Measurements from ENCODE around the gene PXDN.

The PXDN gene

DNA sequence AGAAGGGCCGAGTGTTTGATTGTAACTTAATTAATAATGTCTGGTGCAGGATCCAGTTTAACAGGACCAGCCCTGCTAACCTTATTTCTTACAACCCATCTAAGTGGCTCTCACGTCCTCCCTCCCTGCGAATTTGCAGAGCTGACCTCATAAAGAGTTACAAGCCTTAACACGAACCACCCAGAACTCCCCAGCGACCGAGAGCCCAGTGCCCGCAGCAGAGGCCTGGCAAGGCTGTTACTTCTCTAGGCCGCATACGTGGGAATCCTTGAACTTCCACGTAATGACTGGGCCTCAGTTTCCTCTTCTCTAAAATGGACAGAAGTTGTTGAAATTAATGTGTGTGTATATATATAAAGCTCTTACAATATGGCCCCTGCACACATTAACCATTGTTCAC is 55.5 kb downstream of the PXDN start:
- Histone ChIP-seq H3K36me3 (peaks cover 20% of the 10 kb centered on the region), H3K27ac (no peak overlapping the region), H3K9me3 (ENCODE audit: severe bottlenecking) (no peaks in the 10 kb centered on the region), H3K27me3 (ENCODE audit: insufficient read depth, low read depth, severe bottlenecking) (no peaks in the 10 kb centered on the region), H3K4me3 (ENCODE audit: low read depth, low read length) (no peak overlapping the region)
- no peak for DNase-seq
- TF ChIP-seq, protein P1, sequence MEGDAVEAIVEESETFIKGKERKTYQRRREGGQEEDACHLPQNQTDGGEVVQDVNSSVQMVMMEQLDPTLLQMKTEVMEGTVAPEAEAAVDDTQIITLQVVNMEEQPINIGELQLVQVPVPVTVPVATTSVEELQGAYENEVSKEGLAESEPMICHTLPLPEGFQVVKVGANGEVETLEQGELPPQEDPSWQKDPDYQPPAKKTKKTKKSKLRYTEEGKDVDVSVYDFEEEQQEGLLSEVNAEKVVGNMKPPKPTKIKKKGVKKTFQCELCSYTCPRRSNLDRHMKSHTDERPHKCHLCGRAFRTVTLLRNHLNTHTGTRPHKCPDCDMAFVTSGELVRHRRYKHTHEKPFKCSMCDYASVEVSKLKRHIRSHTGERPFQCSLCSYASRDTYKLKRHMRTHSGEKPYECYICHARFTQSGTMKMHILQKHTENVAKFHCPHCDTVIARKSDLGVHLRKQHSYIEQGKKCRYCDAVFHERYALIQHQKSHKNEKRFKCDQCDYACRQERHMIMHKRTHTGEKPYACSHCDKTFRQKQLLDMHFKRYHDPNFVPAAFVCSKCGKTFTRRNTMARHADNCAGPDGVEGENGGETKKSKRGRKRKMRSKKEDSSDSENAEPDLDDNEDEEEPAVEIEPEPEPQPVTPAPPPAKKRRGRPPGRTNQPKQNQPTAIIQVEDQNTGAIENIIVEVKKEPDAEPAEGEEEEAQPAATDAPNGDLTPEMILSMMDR (IDR thresholded peaks at IDR 0.05; ENCODE audit: low read depth, low read length): no peak

DNA sequence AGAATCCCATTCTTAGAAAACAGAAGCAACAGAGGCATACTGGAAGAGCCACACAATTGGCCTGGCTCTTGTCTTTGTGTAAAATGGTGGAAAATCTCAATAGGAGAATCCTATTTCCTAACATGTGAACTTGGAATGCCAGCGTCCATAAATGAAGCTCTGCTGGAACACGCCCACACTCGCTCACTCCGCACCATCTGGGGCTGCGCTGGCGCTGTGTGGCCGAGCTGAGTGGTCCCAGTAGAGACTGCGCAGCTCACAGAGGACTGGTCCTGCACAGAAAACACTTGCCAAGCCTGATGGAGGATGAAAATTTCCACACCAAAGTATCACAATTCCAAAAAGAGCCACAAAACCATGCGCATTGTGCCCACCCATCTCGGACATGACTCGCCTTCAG is 56.2 kb downstream of the PXDN start:
- no peaks in the 10 kb centered on the region for H3K27me3 ChIP-seq (ENCODE audit: insufficient read depth, low read depth, severe bottlenecking)
- peaks cover 20% of the 10 kb centered on the region for H3K36me3 ChIP-seq
- TF ChIP-seq, protein P1 (IDR thresholded peaks at IDR 0.05; ENCODE audit: low read depth, low read length): no peak
- DNase-seq: no peak
- H3K9me3 ChIP-seq (ENCODE audit: severe bottlenecking): no peaks in the 10 kb centered on the region
- no peak overlapping the region for H3K4me3 ChIP-seq (ENCODE audit: low read depth, low read length)
- no peak overlapping the region for H3K27ac ChIP-seq

DNA sequence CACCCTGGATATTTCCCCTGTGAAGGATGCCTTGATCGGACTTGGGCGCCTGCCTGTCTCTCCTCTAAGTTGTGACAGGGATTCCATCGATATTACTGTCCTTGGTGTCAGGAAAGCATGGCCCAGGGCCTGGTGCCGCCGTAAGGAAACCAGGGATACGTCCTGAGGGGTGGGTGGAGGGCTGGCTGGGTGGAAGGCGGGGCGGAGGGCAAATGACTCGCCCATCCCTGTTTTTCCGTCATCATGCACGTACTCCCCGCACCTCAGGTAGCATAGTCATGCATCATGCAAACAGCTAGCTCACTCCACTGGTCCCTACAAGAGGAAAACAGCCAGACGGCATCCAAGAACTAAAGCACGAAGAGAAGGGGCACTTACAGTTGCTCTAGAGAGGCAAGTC is 57.1 kb downstream of the PXDN start:
- Histone ChIP-seq H3K36me3 (peaks cover 20% of the 10 kb centered on the region), H3K27me3 (ENCODE audit: insufficient read depth, low read depth, severe bottlenecking) (no peaks in the 10 kb centered on the region), H3K27ac (no peak overlapping the region), H3K4me3 (ENCODE audit: low read depth, low read length) (no peak overlapping the region), H3K9me3 (ENCODE audit: severe bottlenecking) (no peaks in the 10 kb centered on the region)
- no peak for DNase-seq
- TF ChIP-seq, protein P1 (IDR thresholded peaks at IDR 0.05; ENCODE audit: low read depth, low read length): no peak

DNA sequence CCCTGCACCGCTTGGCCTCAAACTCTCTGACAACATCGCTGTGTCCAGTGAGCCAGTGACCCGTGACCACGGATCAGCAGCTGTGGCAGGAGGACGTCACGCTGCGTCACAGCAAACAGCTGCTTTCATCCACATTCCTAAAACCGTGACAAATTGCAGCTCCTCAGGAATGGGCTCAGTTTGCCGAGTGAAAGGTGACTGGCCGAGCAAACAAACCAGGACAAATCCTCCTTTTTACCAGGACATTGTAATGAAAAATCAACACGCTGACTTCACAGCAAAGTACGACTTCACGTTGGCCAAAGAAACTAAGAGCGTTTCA is 57.6 kb downstream of the PXDN start:
- Histone ChIP-seq H3K36me3 (peaks cover 20% of the 10 kb centered on the region), H3K27ac (no peak overlapping the region), H3K4me3 (ENCODE audit: low read depth, low read length) (no peak overlapping the region), H3K27me3 (ENCODE audit: insufficient read depth, low read depth, severe bottlenecking) (no peaks in the 10 kb centered on the region), H3K9me3 (ENCODE audit: severe bottlenecking) (no peaks in the 10 kb centered on the region)
- TF ChIP-seq, protein P1 (IDR thresholded peaks at IDR 0.05; ENCODE audit: low read depth, low read length): no peak
- no peak for DNase-seq

DNA sequence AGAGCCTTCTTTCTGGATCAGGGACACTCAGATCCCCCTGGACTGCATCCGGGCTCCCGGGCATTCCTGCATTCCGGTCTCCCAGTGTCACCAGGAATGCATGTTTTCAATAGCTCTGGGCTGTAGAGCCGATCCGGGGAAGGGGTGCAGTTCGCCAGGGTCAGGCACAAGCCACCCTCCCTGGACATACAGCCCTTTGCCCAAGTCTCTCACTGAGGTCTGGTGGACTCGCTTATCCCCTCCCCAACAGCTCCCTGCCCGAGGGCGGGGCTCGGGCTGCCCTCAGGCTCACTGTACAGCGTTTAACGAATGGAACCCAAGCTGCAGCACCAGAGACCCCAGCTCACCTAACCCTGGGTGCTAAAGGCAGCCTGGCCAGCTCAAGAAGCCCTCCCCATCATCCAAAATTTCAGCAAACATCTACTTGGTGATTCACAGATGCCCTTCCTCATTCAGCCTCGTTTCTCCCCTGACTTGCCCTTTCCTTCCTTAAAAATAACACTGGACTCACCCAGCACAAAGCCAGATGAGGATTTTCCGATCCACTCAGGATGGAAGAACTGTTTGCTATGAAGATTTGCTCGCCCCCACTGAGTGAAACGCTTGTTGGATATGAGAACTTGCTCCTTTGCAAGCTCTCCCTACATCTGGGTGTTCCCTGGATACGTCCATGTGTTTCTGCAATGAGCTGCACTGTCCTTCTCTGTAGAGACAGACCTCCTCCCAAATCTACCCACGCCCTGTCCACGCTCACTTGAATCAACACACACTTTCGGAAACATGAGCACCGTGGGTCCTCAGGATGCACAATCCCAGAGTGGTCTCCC is 58.1 kb downstream of the PXDN start:
- Histone ChIP-seq H3K9me3 (ENCODE audit: severe bottlenecking) (no peaks in the 10 kb centered on the region), H3K27me3 (ENCODE audit: insufficient read depth, low read depth, severe bottlenecking) (no peaks in the 10 kb centered on the region), H3K27ac (no peak overlapping the region), H3K4me3 (ENCODE audit: low read depth, low read length) (no peak overlapping the region), H3K36me3 (peaks cover 19% of the 10 kb centered on the region)
- TF ChIP-seq, protein P1 (IDR thresholded peaks at IDR 0.05; ENCODE audit: low read depth, low read length): no peak
- no peak for DNase-seq

Data from WERI-Rb-1 (cell line).